Vagina (tissue), 2 donors: Measurements from ENCODE around the gene BCL3. TPM values are rescaled to one million over a fixed set of nuclear protein-coding genes. Genes with fewer than 3 reads are reported as not detected.
"Not testable (repeated sequence)": the region's sequence is repeated elsewhere in the genome, so short reads cannot be mapped to it uniquely, and the experiment has no call there.

Experiments used
- DNase-seq, 2 donors: peaks; one replicate each; pipeline ENCODE4 v3.0.0-alpha.2; 2017; ENCODE audit errors: extremely low spot score in 2 of 2
- H3K27ac ChIP-seq: fragments of 200-600 bp; sonication (generic); one replicate; pipeline ENCODE4 v1.5.1; 2019
- H3K27me3 ChIP-seq: fragments of 200-600 bp; sonication (generic); one replicate; pipeline ENCODE4 v1.5.1; 2019
- H3K36me3 ChIP-seq, 2 donors: fragments of 200-600 bp; sonication (generic); one replicate each; pipeline ENCODE4 v1.5.1; 2017 to 2019
- H3K4me1 ChIP-seq: fragments of 200-600 bp; sonication (generic); one replicate; pipeline ENCODE4 v1.5.1; 2019
- H3K4me3 ChIP-seq, 2 donors: fragments of 200-600 bp; sonication (generic); 1 replicate in 1 of 2; 2 replicates in 1 of 2; pipeline ENCODE4 v1.5.1; 2016 to 2019
- H3K9me3 ChIP-seq: fragments of 200-600 bp; sonication (generic); one replicate; pipeline ENCODE4 v1.5.1; 2019
- POLR2A ChIP-seq, 2 donors: fragments of 450-650 bp; IDR thresholded peaks; one replicate each; pipeline ENCODE4 v1.6.1; 2017; ENCODE audit warnings: antibody characterized with exemption in 2 of 2, mild to moderate bottlenecking in 2 of 2, moderate library complexity in 2 of 2
- POLR2AphosphoS5 ChIP-seq, 2 donors: sonication (generic); formaldehyde crosslinking; IDR thresholded peaks; one replicate each; pipeline ENCODE4 v1.9.0; 2017; ENCODE audit warnings: antibody characterized with exemption in 2 of 2, mild to moderate bottlenecking in 2 of 2, low read depth in 1 of 2; ENCODE audit not compliant: insufficient read depth in 1 of 2
- intact Hi-C: fragments of 100-400 bp; cut with DNase I; formaldehyde crosslinking; loops from one replicate; pipeline ENCODE4 v1.15.1; 2023
- total RNA-seq: library from RNA; depleted of rRNA; stranded (reverse); fragments of >200 nt; gene quantifications from one replicate; pipeline ENCODE4 v1.2.3, GENCODE V29; 2016
- TF ChIP-seq, protein P1 (sequence below), 3 experiments: fragments of 450-650 bp in 2 of 3; fragments of 200-600 bp in 1 of 3; sonication (generic) in 1 of 3; IDR thresholded peaks; one replicate each; pipeline ENCODE4 v1.5.1; 2017 to 2019; ENCODE audit warnings: antibody characterized with exemption in 3 of 3, mild to moderate bottlenecking in 2 of 3, moderate library complexity in 2 of 3

Gene BCL3
- total RNA-seq, 1 donor from 2014 or later = 86.9 TPM

GRCh38 chr19:44717603-44718002, 30.9 kb upstream of the BCL3 start:
- Histone ChIP-seq H3K9me3 (no peaks in the 10 kb centered on the region), H3K27me3 (no peaks in the 10 kb centered on the region), H3K4me3 (no peak overlapping the region), H3K36me3 (no peaks in the 10 kb centered on the region), H3K27ac (peak overlapping the region; percentile 75), H3K4me1 (peaks cover 22% of the 10 kb centered on the region)
- no peak for DNase-seq
- TF ChIP-seq POLR2AphosphoS5 (IDR thresholded peaks at IDR 0.05; ENCODE audit: insufficient read depth in 1 of 2, low read depth in 1 of 2) = no peak
- TF ChIP-seq, protein P1, sequence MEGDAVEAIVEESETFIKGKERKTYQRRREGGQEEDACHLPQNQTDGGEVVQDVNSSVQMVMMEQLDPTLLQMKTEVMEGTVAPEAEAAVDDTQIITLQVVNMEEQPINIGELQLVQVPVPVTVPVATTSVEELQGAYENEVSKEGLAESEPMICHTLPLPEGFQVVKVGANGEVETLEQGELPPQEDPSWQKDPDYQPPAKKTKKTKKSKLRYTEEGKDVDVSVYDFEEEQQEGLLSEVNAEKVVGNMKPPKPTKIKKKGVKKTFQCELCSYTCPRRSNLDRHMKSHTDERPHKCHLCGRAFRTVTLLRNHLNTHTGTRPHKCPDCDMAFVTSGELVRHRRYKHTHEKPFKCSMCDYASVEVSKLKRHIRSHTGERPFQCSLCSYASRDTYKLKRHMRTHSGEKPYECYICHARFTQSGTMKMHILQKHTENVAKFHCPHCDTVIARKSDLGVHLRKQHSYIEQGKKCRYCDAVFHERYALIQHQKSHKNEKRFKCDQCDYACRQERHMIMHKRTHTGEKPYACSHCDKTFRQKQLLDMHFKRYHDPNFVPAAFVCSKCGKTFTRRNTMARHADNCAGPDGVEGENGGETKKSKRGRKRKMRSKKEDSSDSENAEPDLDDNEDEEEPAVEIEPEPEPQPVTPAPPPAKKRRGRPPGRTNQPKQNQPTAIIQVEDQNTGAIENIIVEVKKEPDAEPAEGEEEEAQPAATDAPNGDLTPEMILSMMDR (IDR thresholded peaks at IDR 0.05) = no peak
- TF ChIP-seq POLR2A (IDR thresholded peaks at IDR 0.05) = no peak
- intact Hi-C loops = no loop called here

DNA sequence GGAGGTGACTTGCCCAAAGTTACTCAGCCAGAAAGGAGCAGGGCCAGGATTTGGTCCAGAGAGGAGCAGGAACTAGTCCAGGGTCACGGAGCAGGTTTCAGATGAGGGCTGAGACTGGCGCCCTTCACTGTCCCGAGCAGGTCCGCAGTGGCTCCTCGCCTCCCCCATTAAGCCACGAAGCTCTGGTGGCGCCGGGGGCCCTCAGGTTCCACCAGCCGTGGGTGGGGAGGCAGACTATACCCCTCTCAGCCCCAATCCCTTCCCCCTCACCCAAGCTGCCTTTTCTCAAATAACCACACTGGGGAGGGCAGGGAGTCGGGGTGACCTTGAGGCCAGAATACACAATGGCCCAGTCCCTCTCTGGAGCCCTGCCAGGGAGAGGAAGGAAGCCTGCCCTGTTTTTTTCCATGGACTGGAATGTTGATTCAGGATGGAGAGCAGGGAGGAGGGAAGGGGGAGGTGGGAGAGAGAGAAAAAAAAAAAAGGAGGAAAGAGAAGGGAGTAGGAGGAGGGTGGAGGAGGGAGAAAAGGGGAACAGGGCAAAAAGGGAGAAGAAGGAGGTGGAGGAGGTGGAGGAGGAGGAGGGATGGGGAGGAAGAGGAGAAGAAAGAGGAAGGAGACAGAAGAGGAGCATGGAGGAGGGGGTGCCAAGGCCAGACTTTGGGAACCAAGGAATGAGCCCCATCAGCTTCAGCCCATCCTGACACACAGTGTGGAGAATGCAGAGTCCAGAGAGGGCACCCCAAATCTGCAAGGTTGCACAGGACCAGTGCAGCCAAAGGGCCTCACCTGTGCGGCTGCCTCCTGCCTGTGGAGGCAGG, 29.9 kb upstream of the BCL3 start:
- Histone ChIP-seq H3K9me3 (no peaks in the 10 kb centered on the region), H3K36me3 (no peaks in the 10 kb centered on the region), H3K27me3 (no peaks in the 10 kb centered on the region), H3K27ac (peak overlapping the region; percentile 75), H3K4me1 (peaks cover 22% of the 10 kb centered on the region), H3K4me3 (peak overlapping the region; percentile 20 to 30)
- TF ChIP-seq POLR2A (IDR thresholded peaks at IDR 0.05) (no peak), POLR2AphosphoS5 (IDR thresholded peaks at IDR 0.05; ENCODE audit: insufficient read depth in 1 of 2, low read depth in 1 of 2) (peak; percentile 51 to 59)
- TF ChIP-seq, protein P1 (IDR thresholded peaks at IDR 0.05) = no peak
- no peak for DNase-seq
- intact Hi-C loops = no loop called here

DNA sequence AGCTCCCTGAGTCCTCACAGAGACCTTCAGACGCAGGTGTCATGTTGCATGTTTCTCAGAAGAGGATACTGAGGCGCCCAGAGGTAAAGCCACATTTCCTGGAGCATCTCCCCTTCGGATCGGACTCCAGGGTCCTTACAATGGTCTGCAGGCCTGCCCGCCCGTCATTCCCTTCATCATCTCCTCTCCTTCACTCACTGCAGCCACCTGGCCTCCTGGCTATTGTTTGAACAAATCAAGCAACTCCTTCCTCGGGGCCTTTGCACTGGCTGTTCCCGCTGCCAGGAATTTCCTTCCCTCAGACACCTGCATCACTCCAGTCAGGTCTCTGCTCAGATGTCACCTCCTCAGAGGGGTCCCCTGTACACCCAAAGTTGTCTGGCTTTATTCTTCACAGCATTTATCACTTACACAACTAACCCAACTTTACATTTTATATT, 29.2 kb upstream of the BCL3 start:
- Histone ChIP-seq H3K27ac (peak overlapping the region; percentile 75), H3K4me1 (peaks cover 22% of the 10 kb centered on the region), H3K27me3 (no peaks in the 10 kb centered on the region), H3K9me3 (no peaks in the 10 kb centered on the region), H3K4me3 (no peak overlapping the region), H3K36me3 (no peaks in the 10 kb centered on the region)
- intact Hi-C loops = no loop called here
- TF ChIP-seq, protein P1 (IDR thresholded peaks at IDR 0.05) = no peak
- TF ChIP-seq POLR2AphosphoS5 (IDR thresholded peaks at IDR 0.05; ENCODE audit: insufficient read depth in 1 of 2, low read depth in 1 of 2) (no peak), POLR2A (IDR thresholded peaks at IDR 0.05) (no peak)
- no peak for DNase-seq

- H3K36me3 ChIP-seq, DNase-seq, H3K27ac ChIP-seq, H3K4me3 ChIP-seq, H3K9me3 ChIP-seq, H3K27me3 ChIP-seq: not testable (repeated sequence)
- intact Hi-C loops = loop anchor here (5.0 to 10.0 kb wide), 2 partner anchors 37 to 124 kb away; partner anchors contain the start of gene NECTIN2
- H3K4me1 ChIP-seq = peaks cover 29% of the 10 kb centered on the region
These were observed 28.1 kb upstream of the BCL3 start for GRCh38 chr19:44720396-44720795.

DNA sequence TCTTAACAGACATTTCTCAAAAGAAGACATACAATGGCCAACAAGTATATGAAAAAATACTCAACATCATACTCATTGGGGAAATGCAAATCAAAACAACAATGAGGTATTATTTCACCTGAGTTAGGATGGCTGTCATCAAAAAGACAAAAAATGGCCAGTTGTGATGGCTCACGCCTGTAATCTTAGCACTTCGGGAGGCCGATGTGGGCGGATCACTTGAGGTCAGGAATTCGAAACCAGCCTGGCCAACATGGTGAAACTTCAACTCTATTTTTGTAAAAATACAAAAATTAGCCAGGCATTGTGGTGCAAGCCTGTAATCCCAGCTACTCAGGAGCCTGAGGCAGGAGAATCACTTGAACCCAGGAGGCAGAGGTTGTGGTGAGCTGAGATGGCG, 27.6 kb upstream of the BCL3 start:
- no peak overlapping the region for H3K4me3 ChIP-seq
- intact Hi-C loops = loop anchor here (5.0 to 10.0 kb wide), 2 partner anchors 36 to 124 kb away; partner anchors contain the start of gene NECTIN2
- no peak for TF ChIP-seq POLR2AphosphoS5 (IDR thresholded peaks at IDR 0.05; ENCODE audit: insufficient read depth in 1 of 2, low read depth in 1 of 2)
- TF ChIP-seq, protein P1 (IDR thresholded peaks at IDR 0.05) = no peak
- TF ChIP-seq POLR2A (IDR thresholded peaks at IDR 0.05) = no peak
- no peak overlapping the region for H3K27ac ChIP-seq
- H3K27me3 ChIP-seq = no peaks in the 10 kb centered on the region
- DNase-seq = no peak
- H3K4me1 ChIP-seq = peaks cover 31% of the 10 kb centered on the region
- no peaks in the 10 kb centered on the region for H3K9me3 ChIP-seq
- no peaks in the 10 kb centered on the region for H3K36me3 ChIP-seq

DNA sequence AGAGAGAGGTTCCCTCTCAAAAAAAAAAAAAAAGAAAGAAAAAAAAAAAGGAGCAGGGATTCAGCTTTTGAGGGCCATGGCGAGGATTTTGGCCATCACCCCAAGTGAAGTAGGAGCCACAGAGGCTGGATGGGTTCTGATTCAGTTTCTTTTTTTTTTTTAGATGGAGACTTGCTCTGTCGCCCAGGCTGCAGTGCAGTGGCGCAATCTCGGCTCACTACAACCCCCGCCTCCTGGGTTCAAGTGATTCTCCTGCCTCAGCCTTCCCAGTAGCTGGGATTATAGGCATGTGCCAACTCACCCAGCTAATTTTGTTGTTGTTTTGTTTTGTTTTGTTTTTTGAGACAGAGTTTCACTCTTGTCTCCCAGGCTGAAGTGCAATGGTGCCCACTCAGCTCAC, 27.1 kb upstream of the BCL3 start:
- H3K4me3 ChIP-seq, H3K27ac ChIP-seq, H3K27me3 ChIP-seq, DNase-seq, H3K9me3 ChIP-seq, H3K36me3 ChIP-seq: not testable (repeated sequence)
- intact Hi-C loops = loop anchor here (5.0 to 10.0 kb wide), 2 partner anchors 36 to 123 kb away; partner anchors contain the start of gene NECTIN2
- peaks cover 31% of the 10 kb centered on the region for H3K4me1 ChIP-seq
